K562 (cell line): Measurements from ENCODE around the gene TNFRSF19. TPM values are rescaled to one million over a fixed set of nuclear protein-coding genes. Genes with fewer than 3 reads are reported as not detected.

Source experiments
- ATAC-seq: fragments of 200-7000 bp; cut with Tn5 transposase; 3 replicates; pipeline ENCODE4 v1.9.1; 2020; ENCODE audit warnings: moderate library complexity
- BruUV-seq: library from RNA; stranded (reverse); fragments of 400-500 nt; replicated peaks from 2 replicates; lab custom pipeline; 2021; lab: Mats Ljungman, UMichigan
- CTCF ChIA-PET: fragments of 300-600 bp; formaldehyde crosslinking; extraction: SDS; loops from one replicate; lab custom pipeline; 2021; ENCODE audit warnings: low intra/inter-chr PET ratio; lab: Yijun Ruan, JAX
- POLR2A ChIA-PET: fragments of 300-600, 350-650 bp; sonication (Branson Sonifier 250); formaldehyde crosslinking; extraction: SDS; loops from one replicate; lab custom pipeline; 2021; ENCODE audit warnings: antibody characterized with exemption, inconsistent platforms; lab: Yijun Ruan, JAX
- DNase-seq, 4 experiments: peaks; one replicate each; pipeline versions ENCODE4 v3.0.0 to v3.0.0-alpha.2; 2011 to 2018; ENCODE audit warnings: low spot score in 3 of 4, mixed read lengths in 3 of 4; ENCODE audit errors: extremely low read depth in 1 of 4
- FAIRE-seq: peaks from 2 replicates; lab custom pipeline; 2011; peaks lifted over from hg19 to GRCh38; lab: Jason Lieb, UNC
- H2AFZ ChIP-seq: 2 replicates; pipeline ENCODE4 v1.6.0; 2011; ENCODE audit warnings: low read depth, low read length, control low read depth, inconsistent platforms
- H3K27ac ChIP-seq: fragments of 200-600 bp; 3 replicates; pipeline ENCODE4 v1.8.0; 2011; ENCODE audit warnings: low read depth, mild to moderate bottlenecking, control low read depth, inconsistent platforms, low read length, moderate library complexity, mixed read lengths; ENCODE audit errors: extremely low read depth
- H3K27me3 ChIP-seq, 2 experiments: fragments of 300-600 bp in 1 of 2; 2 replicates in 1 of 2; 3 replicates in 1 of 2; pipeline versions ENCODE4 v1.6.0 to v1.8.0; 2011; ENCODE audit warnings: inconsistent platforms in 2 of 2, low read length in 2 of 2, mild to moderate bottlenecking in 1 of 2, mixed read lengths in 1 of 2, moderate library complexity in 1 of 2; ENCODE audit not compliant: control insufficient read depth in 2 of 2, insufficient read depth in 2 of 2
- H3K36me3 ChIP-seq: fragments of 300-600 bp; 3 replicates; pipeline ENCODE4 v1.8.0; 2011; ENCODE audit warnings: mild to moderate bottlenecking, low read length, inconsistent platforms; ENCODE audit not compliant: control insufficient read depth, insufficient read depth
- H3K4me1 ChIP-seq, 2 experiments: fragments of 200-600 bp in 1 of 2; replicated peaks in 1 of 2; 2 replicates in 1 of 2; 3 replicates in 1 of 2; pipeline versions ENCODE4 v1.5.1 to v1.8.0; 2011; ENCODE audit warnings: inconsistent platforms in 2 of 2, low read length in 2 of 2, mild to moderate bottlenecking in 1 of 2, mixed read lengths in 1 of 2, moderate library complexity in 1 of 2; ENCODE audit not compliant: control insufficient read depth in 2 of 2, insufficient read depth in 2 of 2
- H3K4me2 ChIP-seq: 2 replicates; pipeline ENCODE4 v1.6.1; 2011; ENCODE audit warnings: low read length, control low read depth, inconsistent platforms, mixed read lengths; ENCODE audit not compliant: insufficient read depth
- H3K4me3 ChIP-seq: fragments of 200-600 bp; sonication (generic), shearing (Covaris generic); 2 replicates; pipeline ENCODE4 v1.5.1; 2016; ENCODE audit warnings: control low read depth, inconsistent platforms
- H3K79me2 ChIP-seq: fragments of 200-600 bp; 3 replicates; pipeline ENCODE4 v1.8.0; 2011; ENCODE audit warnings: low read length, inconsistent platforms; ENCODE audit not compliant: control insufficient read depth, insufficient read depth
- H3K9ac ChIP-seq, 2 experiments: 2 replicates each; pipeline versions ENCODE4 v1.6.0 to v1.6.1; 2011; ENCODE audit warnings: low read depth in 2 of 2, low read length in 2 of 2, control low read depth in 1 of 2, inconsistent platforms in 1 of 2, mild to moderate bottlenecking in 1 of 2, mixed read lengths in 1 of 2; ENCODE audit not compliant: insufficient read depth in 1 of 2
- H3K9me1 ChIP-seq: one replicate; pipeline ENCODE4 v1.6.0; 2011; ENCODE audit warnings: inconsistent platforms, mild to moderate bottlenecking, low read length, moderate library complexity; ENCODE audit not compliant: control insufficient read depth, insufficient read depth
- H3K9me3 ChIP-seq: replicated peaks from 2 replicates; pipeline ENCODE4 v1.5.1; 2011; ENCODE audit warnings: low read depth, low read length, inconsistent platforms; ENCODE audit not compliant: control insufficient read depth, insufficient read depth
- H4K20me1 ChIP-seq: replicated peaks from 2 replicates; pipeline ENCODE4 v1.6.1; 2011; ENCODE audit warnings: low read length, inconsistent platforms, mixed read lengths; ENCODE audit not compliant: control insufficient read depth, insufficient read depth
- AFF4 ChIP-seq: sonication (generic); formaldehyde crosslinking; IDR thresholded peaks from 2 replicates; pipeline ENCODE4 v1.8.0; 2023; ENCODE audit warnings: mild to moderate bottlenecking, missing genetic modification reagents
- E2F5 ChIP-seq: sonication (generic); formaldehyde crosslinking; IDR thresholded peaks from 2 replicates; pipeline ENCODE4 v1.8.0; 2022; ENCODE audit warnings: mild to moderate bottlenecking, missing genetic modification reagents
- HDAC3 ChIP-seq: fragments of 450-650 bp; IDR thresholded peaks from 2 replicates; pipeline ENCODE4 v1.6.1; 2018; ENCODE audit warnings: borderline replicate concordance, mild to moderate bottlenecking, moderate library complexity; ENCODE audit not compliant: partially characterized antibody
- NFIX ChIP-seq: fragments of 250-450 bp; sonication (Bioruptor Pico); IDR thresholded peaks from 2 replicates; pipeline ENCODE4 v1.4.0; 2020; ENCODE audit warnings: low read depth, mild to moderate bottlenecking, moderate library complexity
- NONO ChIP-seq, 2 experiments: fragments of 200-400 bp in 1 of 2; fragments of 450-650 bp in 1 of 2; formaldehyde crosslinking in 1 of 2; IDR thresholded peaks; 2 replicates each; pipeline ENCODE4 v1.6.1; 2017; ENCODE audit warnings: low read depth in 2 of 2, mild to moderate bottlenecking in 2 of 2, moderate library complexity in 2 of 2, low read length in 1 of 2
- RBM15 ChIP-seq: fragments of 200-400 bp; formaldehyde crosslinking; IDR thresholded peaks from 2 replicates; pipeline ENCODE4 v1.6.1; 2018; ENCODE audit warnings: mild to moderate bottlenecking, low read length, moderate library complexity; ENCODE audit not compliant: insufficient read depth
- RBM17 ChIP-seq: fragments of 200-400 bp; formaldehyde crosslinking; IDR thresholded peaks from 2 replicates; pipeline ENCODE4 v1.6.1; 2017; ENCODE audit warnings: low read depth, mild to moderate bottlenecking, low read length, borderline replicate concordance
- SLC30A9 ChIP-seq: fragments of 250-450 bp; sonication (Bioruptor Pico); IDR thresholded peaks from 2 replicates; pipeline ENCODE4 v1.8.0; 2022; ENCODE audit warnings: mild to moderate bottlenecking, moderate library complexity
- SMAD4 ChIP-seq: fragments of 250-450 bp; sonication (Bioruptor Pico); conservative IDR thresholded peaks from 2 replicates; pipeline ENCODE4 v1.8.0; 2021; ENCODE audit warnings: inconsistent platforms, mild to moderate bottlenecking, moderate library complexity
- SMARCA5 ChIP-seq: fragments of 450-650 bp; IDR thresholded peaks from 2 replicates; pipeline ENCODE4 v1.6.1; 2016
- TEAD4 ChIP-seq, 2 experiments: sonication (generic) in 1 of 2; formaldehyde crosslinking in 1 of 2; IDR thresholded peaks; 2 replicates each; pipeline versions ENCODE4 v1.6.1 to v1.8.0; 2012 to 2022; ENCODE audit warnings: borderline replicate concordance in 1 of 2, inconsistent platforms in 1 of 2, low read length in 1 of 2, mild to moderate bottlenecking in 1 of 2, missing genetic modification reagents in 1 of 2
- TOE1 ChIP-seq, 2 experiments: fragments of 450-650 bp in 1 of 2; sonication (generic) in 1 of 2; formaldehyde crosslinking in 1 of 2; IDR thresholded peaks; 2 replicates each; pipeline versions ENCODE4 v1.7.1 to v1.8.0; 2016 to 2022; ENCODE audit warnings: borderline replicate concordance in 2 of 2, mild to moderate bottlenecking in 2 of 2, antibody characterized with exemption in 1 of 2, inconsistent platforms in 1 of 2, low read depth in 1 of 2, missing genetic modification reagents in 1 of 2, moderate library complexity in 1 of 2
- WGBS: fragments of 100-300 bp; shearing (Covaris generic); methylation state at CpG from one replicate; pipeline ENCODE4 v1.1.6; 2016; ENCODE audit warnings: low coverage, mixed read lengths; ENCODE audit not compliant: insufficient coverage; ENCODE audit errors: missing lambda C conversion rate; 5-methylcytosine and 5-hydroxymethylcytosine counted together
- in situ Hi-C: fragments of 300-500 bp; cut with MboI; formaldehyde crosslinking; loops from 4 replicates; pipeline ENCODE4 v1.15.0; 2018; ENCODE audit warnings: inconsistent platforms, mixed read lengths
- intact Hi-C: fragments of 100-400 bp; cut with micrococcal nuclease; formaldehyde crosslinking; loops from 2 replicates; pipeline ENCODE4 v1.14.2; 2022
- polyA plus RNA-seq, 8 experiments: library from polyadenylated mRNA; depleted of rRNA in 4 of 8; stranded (reverse) in 5 of 8; unstranded in 3 of 8; fragments of >200 nt; fragmentation: Nextera tagmentation in 2 of 8; fragmentation: Illumina TruSeq in 1 of 8; extraction: Ambion mirVana in 2 of 8; extraction: Trizol in 1 of 8; gene quantifications; 2 replicates each; pipeline versions ENCODE4 v1.2.1 to v1.2.3, GENCODE V29; 2011 to 2014; ENCODE audit warnings: inconsistent platforms in 1 of 8, missing spikeins in 1 of 8
- total RNA-seq, 7 experiments: library from RNA; depleted of rRNA in 6 of 7; stranded (reverse); fragments of >200 nt in 6 of 7; fragmentation: Illumina TruSeq in 2 of 7; extraction: Trizol in 2 of 7; gene quantifications; 2 replicates each; pipeline versions ENCODE4 v1.2.1 to v1.2.3, GENCODE V29; 2011 to 2021; ENCODE audit warnings: low replicate concordance in 1 of 7
- TF ChIP-seq, protein P1 (sequence below), 2 experiments: IDR thresholded peaks; 2 replicates each; pipeline ENCODE4 v1.6.1; 2012; ENCODE audit warnings: improper control_type of control experiment in 2 of 2, low read depth in 2 of 2, low read length in 2 of 2, borderline replicate concordance in 1 of 2

TNFRSF19 gene
- total and polyA plus RNA-seq, 9 of the 15 experiments (the other 6 are each of a cell fraction or from before 2014, with no cell fraction given), result 0.01 to 0.07 TPM; not detected in 7

- H2AFZ ChIP-seq, result no peak overlapping the region
- H3K4me1 ChIP-seq, result no peaks in the 10 kb centered on the region
- BruUV-seq, result no TSS peak
- WGBS, result 0% methylated on average over 3 of the region's 3 CpGs
- H3K9me1 ChIP-seq, result no peaks in the 10 kb centered on the region
- H3K79me2 ChIP-seq, result no peaks in the 10 kb centered on the region
- no peaks in the 10 kb centered on the region; a peak in 2 of 5 replicates for H3K27me3 ChIP-seq
- no peaks in the 10 kb centered on the region for H4K20me1 ChIP-seq
- H3K9ac ChIP-seq, result no peak overlapping the region
- H3K4me2 ChIP-seq, result no peak overlapping the region
- intact Hi-C loops (no loop called here), in situ Hi-C loops (no loop called here)
- H3K9me3 ChIP-seq, result no peaks in the 10 kb centered on the region
- DNase-seq (no peak), ATAC-seq (no peak), FAIRE-seq (no peak)
- H3K27ac ChIP-seq, result no peak overlapping the region
- ChIA-PET POLR2A (no interaction called here), CTCF (no interaction called here)
- no peaks in the 10 kb centered on the region for H3K36me3 ChIP-seq
- no peak overlapping the region for H3K4me3 ChIP-seq
- TF ChIP-seq E2F5 (CRISPR knock-in tag) (no peak), TOE1 (IDR thresholded peaks at IDR 0.05; ENCODE audit: borderline replicate concordance) (no peak), TOE1 (CRISPR knock-in tag; IDR thresholded peaks at IDR 0.05; ENCODE audit: borderline replicate concordance, low read depth) (no peak), RBM17 (no peak), SLC30A9 (CRISPR knock-in tag) (no peak), NONO (IDR thresholded peaks at IDR 0.05; ENCODE audit: low read depth in 2 of 2, low read length in 1 of 2) (no peak), RBM15 (no peak), TEAD4 (IDR thresholded peaks at IDR 0.05; ENCODE audit: low read length) (no peak), TEAD4 (CRISPR knock-in tag; IDR thresholded peaks at IDR 0.05; ENCODE audit: borderline replicate concordance) (no peak), AFF4 (CRISPR knock-in tag) (no peak), SMARCA5 (no peak), SMAD4 (no peak), HDAC3 (no peak), NFIX (CRISPR knock-in tag) (no peak)
- TF ChIP-seq, protein P1, sequence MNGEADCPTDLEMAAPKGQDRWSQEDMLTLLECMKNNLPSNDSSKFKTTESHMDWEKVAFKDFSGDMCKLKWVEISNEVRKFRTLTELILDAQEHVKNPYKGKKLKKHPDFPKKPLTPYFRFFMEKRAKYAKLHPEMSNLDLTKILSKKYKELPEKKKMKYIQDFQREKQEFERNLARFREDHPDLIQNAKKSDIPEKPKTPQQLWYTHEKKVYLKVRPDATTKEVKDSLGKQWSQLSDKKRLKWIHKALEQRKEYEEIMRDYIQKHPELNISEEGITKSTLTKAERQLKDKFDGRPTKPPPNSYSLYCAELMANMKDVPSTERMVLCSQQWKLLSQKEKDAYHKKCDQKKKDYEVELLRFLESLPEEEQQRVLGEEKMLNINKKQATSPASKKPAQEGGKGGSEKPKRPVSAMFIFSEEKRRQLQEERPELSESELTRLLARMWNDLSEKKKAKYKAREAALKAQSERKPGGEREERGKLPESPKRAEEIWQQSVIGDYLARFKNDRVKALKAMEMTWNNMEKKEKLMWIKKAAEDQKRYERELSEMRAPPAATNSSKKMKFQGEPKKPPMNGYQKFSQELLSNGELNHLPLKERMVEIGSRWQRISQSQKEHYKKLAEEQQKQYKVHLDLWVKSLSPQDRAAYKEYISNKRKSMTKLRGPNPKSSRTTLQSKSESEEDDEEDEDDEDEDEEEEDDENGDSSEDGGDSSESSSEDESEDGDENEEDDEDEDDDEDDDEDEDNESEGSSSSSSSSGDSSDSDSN (IDR thresholded peaks at IDR 0.05; ENCODE audit: borderline replicate concordance in 1 of 2, low read depth in 2 of 2, low read length in 2 of 2), result no peak
Observed at GRCh38 chr13:23628250-23628649, 58.0 kb downstream of the TNFRSF19 start.
